Colonic mucosa (tissue), 4 donors: ENCODE measurements around the gene RMDN3. TPM values are rescaled to one million over a fixed set of nuclear protein-coding genes. Genes with fewer than 3 reads are reported as not detected.

Source experiments
- DNase-seq: peaks from one replicate; pipeline ENCODE4 v3.0.0-alpha.2; 2020
- H3K27ac ChIP-seq: fragments of 200-600 bp; one replicate; pipeline ENCODE4 v1.8.0; 2021
- H3K27me3 ChIP-seq: fragments of 200-600 bp; one replicate; pipeline ENCODE4 v1.8.0; 2021
- H3K36me3 ChIP-seq: fragments of 200-600 bp; one replicate; pipeline ENCODE4 v1.8.0; 2021
- H3K4me1 ChIP-seq: fragments of 200-600 bp; one replicate; pipeline ENCODE4 v1.8.0; 2021; ENCODE audit warnings: mild to moderate bottlenecking
- H3K4me3 ChIP-seq: fragments of 200-600 bp; one replicate; pipeline ENCODE4 v1.8.0; 2021
- H3K9ac ChIP-seq, 2 donors: one replicate each; pipeline ENCODE4 v1.7.0; 2013; ENCODE audit warnings: control low read depth in 2 of 2, low read depth in 2 of 2, low read length in 2 of 2
- H3K9me3 ChIP-seq: fragments of 200-600 bp; one replicate; pipeline ENCODE4 v1.8.0; 2021
- CTCF ChIP-seq: fragments of 200-600 bp; IDR thresholded peaks from one replicate; pipeline ENCODE4 v1.8.0; 2022; ENCODE audit warnings: antibody characterized with exemption, mild to moderate bottlenecking
- intact Hi-C: fragments of 100-400 bp; cut with DNase I; formaldehyde crosslinking; loops from one replicate; pipeline ENCODE4 v1.14.1; 2022
- total RNA-seq, 2 donors: library from RNA; stranded (reverse); fragmentation: NEBNext Ultra II Directional in 1 of 2; extraction: Animal tissue kit (Norgen Biotek cat#: 25700) in 1 of 2; gene quantifications; one replicate each; pipeline ENCODE4 v1.2.1, GENCODE V29; 2021
- donor health status: healthy.
- donor health status: DM: no; HTN: no; CAD: no.
- donor health status: DM: no; HTN: no; CAD: no.

The RMDN3 gene
- total RNA-seq, 2 donors from 2014 or later: 31.1 to 49.1 TPM

GRCh38 chr15:40739047-40739446, 16.0 kb downstream of the RMDN3 start:
- no peaks in the 10 kb centered on the region for H3K9me3 ChIP-seq
- no peak for DNase-seq
- no peaks in the 10 kb centered on the region for H3K4me1 ChIP-seq
- H3K27me3 ChIP-seq: no peaks in the 10 kb centered on the region
- intact Hi-C loops: no loop called here
- no peak overlapping the region for H3K27ac ChIP-seq
- no peak for TF ChIP-seq CTCF
- H3K4me3 ChIP-seq: no peak overlapping the region
- no peak overlapping the region for H3K9ac ChIP-seq
- peaks cover 8% of the 10 kb centered on the region for H3K36me3 ChIP-seq

- no peak for DNase-seq
- H3K4me1 ChIP-seq: no peaks in the 10 kb centered on the region
- H3K4me3 ChIP-seq: no peak overlapping the region
- H3K36me3 ChIP-seq: no peaks in the 10 kb centered on the region
- H3K27ac ChIP-seq: no peak overlapping the region
- no peak overlapping the region for H3K9ac ChIP-seq
- no peak for TF ChIP-seq CTCF
- H3K9me3 ChIP-seq: no peaks in the 10 kb centered on the region
- no peaks in the 10 kb centered on the region for H3K27me3 ChIP-seq
- intact Hi-C loops: no loop called here
Measured at GRCh38 chr15:40737048-40737447, 18.0 kb downstream of the RMDN3 start.

GRCh38 chr15:40736575-40736974, 18.5 kb downstream of the RMDN3 start:
- intact Hi-C loops: no loop called here
- DNase-seq: no peak
- Histone ChIP-seq H3K27ac (no peak overlapping the region), H3K9me3 (no peaks in the 10 kb centered on the region), H3K4me3 (no peak overlapping the region), H3K36me3 (no peaks in the 10 kb centered on the region), H3K27me3 (no peaks in the 10 kb centered on the region), H3K9ac (no peak overlapping the region), H3K4me1 (no peaks in the 10 kb centered on the region)
- TF ChIP-seq CTCF: no peak

GRCh38 chr15:40731034-40731433, 24.0 kb downstream of the RMDN3 start:
- no peaks in the 10 kb centered on the region for H3K4me1 ChIP-seq
- H3K9ac ChIP-seq: no peak overlapping the region
- H3K27ac ChIP-seq: no peak overlapping the region
- TF ChIP-seq CTCF: no peak
- H3K4me3 ChIP-seq: no peak overlapping the region
- no peaks in the 10 kb centered on the region for H3K9me3 ChIP-seq
- DNase-seq: no peak
- H3K27me3 ChIP-seq: no peaks in the 10 kb centered on the region
- no peaks in the 10 kb centered on the region for H3K36me3 ChIP-seq
- intact Hi-C loops: no loop called here

GRCh38 chr15:40723919-40724318, 31.1 kb downstream of the RMDN3 start:
- intact Hi-C loops: no loop called here
- no peak for TF ChIP-seq CTCF

GRCh38 chr15:40722934-40723333, 32.1 kb downstream of the RMDN3 start:
- DNase-seq: no peak
- Histone ChIP-seq H3K36me3 (no peaks in the 10 kb centered on the region), H3K27ac (no peak overlapping the region), H3K4me1 (no peaks in the 10 kb centered on the region), H3K9ac (no peak overlapping the region), H3K9me3 (no peaks in the 10 kb centered on the region), H3K4me3 (no peak overlapping the region), H3K27me3 (no peaks in the 10 kb centered on the region)
- TF ChIP-seq CTCF: no peak
- intact Hi-C loops: no loop called here

More at GRCh38 chr15:40723919-40724318, 31.1 kb downstream of the RMDN3 start:
- Histone ChIP-seq H3K36me3 (no peaks in the 10 kb centered on the region), H3K4me3 (no peak overlapping the region), H3K9ac (no peak overlapping the region), H3K4me1 (no peaks in the 10 kb centered on the region), H3K27me3 (no peaks in the 10 kb centered on the region), H3K27ac (no peak overlapping the region), H3K9me3 (no peaks in the 10 kb centered on the region)
- DNase-seq: no peak
